ENCODE data around the gene AZU1.

AZU1 gene

GRCh38 chr19:814152-815078 lies 13.2 kb upstream of the AZU1 start:
- Histone ChIP-seq H4K20me1 (ENCODE audit: insufficient read depth, low read length, poor library complexity, severe bottlenecking) (peaks cover 25% of the 10 kb centered on the region), H3F3A (ENCODE audit: low read depth) (peaks cover 18% of the 10 kb centered on the region; the same call in 1 of the 2 replicates), H3K36me3 (ENCODE audit: insufficient read depth, low read length) (peaks cover 43% of the 10 kb centered on the region; the same call in 1 of the 2 replicates), H3K4me1 (ENCODE audit: insufficient read depth, low read length, poor library complexity, severe bottlenecking) (no peaks in the 10 kb centered on the region), H3K4me2 (ENCODE audit: low read depth, low read length, poor library complexity, severe bottlenecking) (no peak overlapping the region), H3K9ac (ENCODE audit: low read depth, low read length, poor library complexity, severe bottlenecking) (no peak overlapping the region), H3K9me3 (ENCODE audit: insufficient read depth, low read depth, low read length) (no peaks in the 10 kb centered on the region), H3K9me2 (replicated peaks; ENCODE audit: low read depth, low read length) (no peaks in the 10 kb centered on the region), H3K4me3 (ENCODE audit: low read length, poor library complexity, severe bottlenecking) (no peak overlapping the region), H2AFZ (ENCODE audit: low read length) (no peak overlapping the region), H3K27me3 (ENCODE audit: insufficient read depth, low read length, poor library complexity, severe bottlenecking) (no peaks in the 10 kb centered on the region), H3K79me2 (ENCODE audit: insufficient read depth, low read length) (peaks cover 1% of the 10 kb centered on the region; the same call in 1 of the 2 replicates)
- TF ChIP-seq CTCF (conservative IDR thresholded peaks at IDR 0.05; ENCODE audit: low read length) = no peak
- no peak for TF ChIP-seq EZH2phosphoT487 (IDR thresholded peaks at IDR 0.05; ENCODE audit: borderline replicate concordance)

GRCh38 chr19:815079-815774 lies 12.4 kb upstream of the AZU1 start:
- no peaks in the 10 kb centered on the region for H3K27me3 ChIP-seq (ENCODE audit: insufficient read depth, low read length, poor library complexity, severe bottlenecking)
- H4K20me1 ChIP-seq (ENCODE audit: insufficient read depth, low read length, poor library complexity, severe bottlenecking) = peaks cover 22% of the 10 kb centered on the region
- H3K9me3 ChIP-seq (ENCODE audit: insufficient read depth, low read depth, low read length) = no peaks in the 10 kb centered on the region
- TF ChIP-seq CTCF (conservative IDR thresholded peaks at IDR 0.05; ENCODE audit: low read length) (no peak), EZH2phosphoT487 (IDR thresholded peaks at IDR 0.05; ENCODE audit: borderline replicate concordance) (no peak)
- no peaks in the 10 kb centered on the region for H3K4me1 ChIP-seq (ENCODE audit: insufficient read depth, low read length, poor library complexity, severe bottlenecking)
- H3K36me3 ChIP-seq (ENCODE audit: insufficient read depth, low read length) = peaks cover 35% of the 10 kb centered on the region; the same call in 1 of the 2 replicates
- H3K4me3 ChIP-seq (ENCODE audit: low read length, poor library complexity, severe bottlenecking) = no peak overlapping the region
- no peaks in the 10 kb centered on the region for H3K9me2 ChIP-seq (replicated peaks; ENCODE audit: low read depth, low read length)
- no peak overlapping the region for H2AFZ ChIP-seq (ENCODE audit: low read length)
- H3K4me2 ChIP-seq (ENCODE audit: low read depth, low read length, poor library complexity, severe bottlenecking) = no peak overlapping the region
- H3K79me2 ChIP-seq (ENCODE audit: insufficient read depth, low read length) = no peaks in the 10 kb centered on the region
- H3K9ac ChIP-seq (ENCODE audit: low read depth, low read length, poor library complexity, severe bottlenecking) = no peak overlapping the region
- peaks cover 16% of the 10 kb centered on the region; the same call in 1 of the 2 replicates for H3F3A ChIP-seq (ENCODE audit: low read depth)

GRCh38 chr19:815775-816499 lies 11.7 kb upstream of the AZU1 start:
- H3F3A ChIP-seq (ENCODE audit: low read depth) = peaks cover 10% of the 10 kb centered on the region; the same call in 1 of the 2 replicates
- no peaks in the 10 kb centered on the region for H3K4me1 ChIP-seq (ENCODE audit: insufficient read depth, low read length, poor library complexity, severe bottlenecking)
- TF ChIP-seq CTCF (conservative IDR thresholded peaks at IDR 0.05; ENCODE audit: low read length) (no peak), EZH2phosphoT487 (IDR thresholded peaks at IDR 0.05; ENCODE audit: borderline replicate concordance) (no peak)
- H2AFZ ChIP-seq (ENCODE audit: low read length) = no peak overlapping the region
- H3K9me2 ChIP-seq (replicated peaks; ENCODE audit: low read depth, low read length) = no peaks in the 10 kb centered on the region
- H3K9ac ChIP-seq (ENCODE audit: low read depth, low read length, poor library complexity, severe bottlenecking) = no peak overlapping the region
- peaks cover 15% of the 10 kb centered on the region for H4K20me1 ChIP-seq (ENCODE audit: insufficient read depth, low read length, poor library complexity, severe bottlenecking)
- no peak overlapping the region for H3K4me2 ChIP-seq (ENCODE audit: low read depth, low read length, poor library complexity, severe bottlenecking)
- peaks cover 28% of the 10 kb centered on the region; the same call in 1 of the 2 replicates for H3K36me3 ChIP-seq (ENCODE audit: insufficient read depth, low read length)
- H3K4me3 ChIP-seq (ENCODE audit: low read length, poor library complexity, severe bottlenecking) = no peak overlapping the region
- no peaks in the 10 kb centered on the region for H3K27me3 ChIP-seq (ENCODE audit: insufficient read depth, low read length, poor library complexity, severe bottlenecking)
- no peaks in the 10 kb centered on the region for H3K9me3 ChIP-seq (ENCODE audit: insufficient read depth, low read depth, low read length)
- no peaks in the 10 kb centered on the region for H3K79me2 ChIP-seq (ENCODE audit: insufficient read depth, low read length)

All from Loucy (cell line).